ENCODE results near the gene PKP2.
A peak's percentile ranks its signal among the peaks of the same experiment; 100 is the strongest.
"Not testable (repeated sequence)": the region's sequence is repeated elsewhere in the genome, so short reads cannot be mapped to it uniquely, and the experiment has no call there.

The PKP2 gene

GRCh38 chr12:32893458-32893857, 3.1 kb downstream of the PKP2 start:
- no peak for ATAC-seq
- no peak for TF ChIP-seq ESRRG (CRISPR knock-in tag; IDR thresholded peaks at IDR 0.05)
- TF ChIP-seq RARB (CRISPR knock-in tag; IDR thresholded peaks at IDR 0.05): no peak

- no peak for ATAC-seq
- TF ChIP-seq CSRNP3 (CRISPR knock-in tag; IDR thresholded peaks at IDR 0.05): 0 out of 2 replicates have a peak, but pooled peaks have one; percentile 39
- TF ChIP-seq TOX (CRISPR knock-in tag; IDR thresholded peaks at IDR 0.05; ENCODE audit: borderline replicate concordance): no peak
- no peak for TF ChIP-seq ZC3H10 (CRISPR knock-in tag; IDR thresholded peaks at IDR 0.05)
- TF ChIP-seq TSHZ2 (CRISPR knock-in tag; IDR thresholded peaks at IDR 0.05): no peak
These were observed 3.5 kb downstream of the PKP2 start for GRCh38 chr12:32893043-32893442.

GRCh38 chr12:32892369-32892768, 4.2 kb downstream of the PKP2 start:
- ATAC-seq: not testable (repeated sequence)

- no peak; the same call in 2 of the 3 replicates for ATAC-seq
- TF ChIP-seq CSRNP3 (CRISPR knock-in tag; IDR thresholded peaks at IDR 0.05): no peak
- TF ChIP-seq ISL1 (CRISPR knock-in tag; IDR thresholded peaks at IDR 0.05): peak; percentile 41; the same call in 1 of the 2 replicates
These were observed 4.6 kb downstream of the PKP2 start for GRCh38 chr12:32891956-32892355.

- no peak for TF ChIP-seq PATZ1 (CRISPR knock-in tag; IDR thresholded peaks at IDR 0.05; ENCODE audit: borderline replicate concordance)
- no peak for TF ChIP-seq ZNF8 (CRISPR knock-in tag; IDR thresholded peaks at IDR 0.05)
- TF ChIP-seq TCF4 (CRISPR knock-in tag; IDR thresholded peaks at IDR 0.05; ENCODE audit: borderline replicate concordance): no peak
- no peak for TF ChIP-seq CREB5 (CRISPR knock-in tag; IDR thresholded peaks at IDR 0.05; ENCODE audit: low read depth)
- TF ChIP-seq GLIS3 (CRISPR knock-in tag; IDR thresholded peaks at IDR 0.05): no peak
- TF ChIP-seq ZFP30 (CRISPR knock-in tag; IDR thresholded peaks at IDR 0.05): no peak
- TF ChIP-seq TSHZ2 (CRISPR knock-in tag; IDR thresholded peaks at IDR 0.05): no peak
- no peak for TF ChIP-seq BACH2 (CRISPR knock-in tag; IDR thresholded peaks at IDR 0.05; ENCODE audit: borderline replicate concordance)
- TF ChIP-seq CSRNP3 (CRISPR knock-in tag; IDR thresholded peaks at IDR 0.05): no peak
- no peak for TF ChIP-seq ZNF70 (CRISPR knock-in tag; IDR thresholded peaks at IDR 0.05)
- no peak for TF ChIP-seq RARB (CRISPR knock-in tag; IDR thresholded peaks at IDR 0.05)
- TF ChIP-seq ESRRG (CRISPR knock-in tag; IDR thresholded peaks at IDR 0.05): no peak
- no peak for TF ChIP-seq ZNF565 (CRISPR knock-in tag; conservative IDR thresholded peaks at IDR 0.05; ENCODE audit: low read depth)
- no peak for TF ChIP-seq PPARA (CRISPR knock-in tag; IDR thresholded peaks at IDR 0.05; ENCODE audit: borderline replicate concordance)
- ATAC-seq: no peak
These were observed 5.1 kb downstream of the PKP2 start for GRCh38 chr12:32891526-32891925.
